Cardiac fibroblast (primary cell): Measurements from ENCODE around the gene FASN.

Source experiments
- DNase-seq, 2 donors: peaks; one replicate each; pipeline versions ENCODE4 v3.0.0 to v3.0.0-alpha.2; 2010; ENCODE audit warnings: low read depth in 2 of 2
- H3K4me3 ChIP-seq, 2 donors: replicated peaks in 1 of 2; 1 replicate in 1 of 2; 2 replicates in 1 of 2; pipeline ENCODE4 v1.5.1; 2011; ENCODE audit warnings: low read depth in 2 of 2, low read length in 2 of 2, mild to moderate bottlenecking in 2 of 2, moderate library complexity in 1 of 2
- CTCF ChIP-seq: IDR thresholded peaks from one replicate; pipeline ENCODE4 v1.5.1; 2011; ENCODE audit warnings: low read depth, mild to moderate bottlenecking, low read length, inconsistent platforms

Gene FASN

GRCh38 chr17:82063424-82064415 is 34.3 kb downstream of the FASN start:
- peak overlapping the region in 1 of 2 donors; percentile 86 for H3K4me3 ChIP-seq
- TF ChIP-seq CTCF, result no peak
- DNase-seq, result no peak

GRCh38 chr17:82062984-82063368 is 35.1 kb downstream of the FASN start:
- no peak for DNase-seq
- no peak overlapping the region for H3K4me3 ChIP-seq
- TF ChIP-seq CTCF, result no peak

GRCh38 chr17:82062076-82062983 is 35.7 kb downstream of the FASN start:
- DNase-seq, result no peak
- no peak overlapping the region for H3K4me3 ChIP-seq
- no peak for TF ChIP-seq CTCF

- no peak for TF ChIP-seq CTCF
- DNase-seq, result no peak
- H3K4me3 ChIP-seq, result no peak overlapping the region
Observed at GRCh38 chr17:82061047-82061925, 36.8 kb downstream of the FASN start.

GRCh38 chr17:82060614-82061013 is 37.4 kb downstream of the FASN start:
- no peak overlapping the region for H3K4me3 ChIP-seq
- DNase-seq, result no peak
- no peak for TF ChIP-seq CTCF

GRCh38 chr17:82060001-82060380 is 38.0 kb downstream of the FASN start:
- no peak for TF ChIP-seq CTCF
- DNase-seq, result no peak
- H3K4me3 ChIP-seq, result no peak overlapping the region
